Measurements from ENCODE around the gene RHOT2. TPM values are rescaled to one million over a fixed set of nuclear protein-coding genes. Genes with fewer than 3 reads are reported as not detected.

The RHOT2 gene
- total and polyA plus RNA-seq, 2 donors: 39.3 to 252 TPM

DNA sequence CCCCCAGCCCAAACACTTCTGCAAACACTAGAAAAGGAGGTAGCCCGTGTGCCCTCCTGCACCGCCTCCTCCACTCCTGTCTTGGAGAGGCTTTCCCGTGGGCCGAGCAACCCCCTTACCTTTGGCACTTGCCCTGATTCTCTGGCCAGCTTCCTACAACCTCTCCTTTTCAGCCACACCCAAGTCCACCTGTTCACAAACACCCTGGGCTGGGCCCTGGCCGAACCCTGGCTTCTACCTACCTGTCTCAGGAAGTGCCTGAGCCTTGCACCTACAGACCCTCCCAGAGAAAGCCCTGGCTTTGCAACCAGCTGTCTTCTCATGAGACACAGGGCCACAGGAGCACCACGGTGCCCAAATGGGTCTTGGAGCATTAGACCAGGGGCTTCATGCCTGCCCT lies 51.0 kb downstream of the RHOT2 start:
- no peak for DNase-seq (ENCODE audit: low read depth in 6 of 9, low spot score in 9 of 9)
- peaks cover 56 to 80% of the 10 kb centered on the region in 2 donors for H3K4me1 ChIP-seq (ENCODE audit: control insufficient read depth in 2 of 2, insufficient read depth in 2 of 2, low read length in 2 of 2)
- WGBS: 92% methylated on average over 6 of the region's 6 CpGs

DNA sequence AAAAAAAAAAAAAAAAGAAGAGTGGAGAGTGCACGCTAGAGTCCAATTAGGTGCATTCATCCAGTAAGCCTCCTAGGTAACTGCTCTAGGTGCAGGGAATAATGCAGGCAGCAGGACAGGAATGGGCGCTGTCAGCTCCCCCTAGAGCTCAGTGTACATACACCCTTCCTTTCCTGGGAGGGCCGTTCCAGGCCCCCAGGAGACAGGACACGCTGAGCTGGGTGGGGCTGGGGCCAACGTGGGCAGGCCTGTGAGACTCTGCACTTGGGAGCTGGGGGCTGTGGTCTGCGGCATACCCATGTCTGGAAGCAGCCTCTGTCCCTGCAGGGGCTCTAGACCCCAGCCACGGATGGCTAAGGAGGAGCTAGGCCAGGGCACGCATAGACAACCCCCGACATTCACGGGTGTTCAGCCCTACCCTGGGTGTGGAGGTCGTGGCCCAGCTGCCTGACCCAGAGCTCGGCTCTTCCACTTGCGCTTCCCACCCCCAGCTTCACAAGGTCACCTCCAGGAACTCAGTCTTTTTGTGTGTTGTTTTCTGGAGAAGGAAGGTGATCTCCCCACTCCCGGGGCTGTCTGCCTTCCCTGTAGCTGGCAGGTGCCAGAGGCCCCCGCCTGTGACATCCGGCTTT lies 52.0 kb downstream of the RHOT2 start:
- H3K4me1 ChIP-seq (ENCODE audit: control insufficient read depth in 2 of 2, insufficient read depth in 2 of 2, low read length in 2 of 2): peaks cover 56 to 82% of the 10 kb centered on the region in 2 donors
- WGBS: 4% methylated on average over 16 of the region's 16 CpGs
- DNase-seq (ENCODE audit: low read depth in 6 of 9, low spot score in 9 of 9): peak in 2 of 9 donors; percentile 67 to 85
- H3K9me3 ChIP-seq (ENCODE audit: control insufficient read depth in 2 of 2, insufficient read depth in 1 of 2, low read length in 1 of 2): peaks cover 0 to 22% of the 10 kb centered on the region in 2 donors
- peak overlapping the region; percentile 97 to 99 for H3K27ac ChIP-seq (ENCODE audit: low read depth in 1 of 2, low read length in 1 of 2)
- H3K36me3 ChIP-seq (ENCODE audit: control insufficient read depth in 2 of 2, insufficient read depth in 2 of 2, low read length in 1 of 2): peaks cover 0 to 3% of the 10 kb centered on the region in 2 donors
- peaks cover 0 to 35% of the 10 kb centered on the region in 2 donors for H3K27me3 ChIP-seq (ENCODE audit: control insufficient read depth in 2 of 2, insufficient read depth in 1 of 2, low read length in 1 of 2)
- peak overlapping the region; percentile 71 to 93 for H3K4me3 ChIP-seq (ENCODE audit: low read length in 2 of 2)

More for the DNA sequence above, 51.0 kb downstream of the RHOT2 start:
- Histone ChIP-seq H3K36me3 (ENCODE audit: control insufficient read depth in 2 of 2, insufficient read depth in 2 of 2, low read length in 1 of 2) (no peaks in the 10 kb centered on the region), H3K9me3 (ENCODE audit: control insufficient read depth in 2 of 2, insufficient read depth in 1 of 2, low read length in 1 of 2) (peaks cover 0 to 12% of the 10 kb centered on the region in 2 donors), H3K27me3 (ENCODE audit: control insufficient read depth in 2 of 2, insufficient read depth in 1 of 2, low read length in 1 of 2) (peaks cover 2 to 41% of the 10 kb centered on the region in 2 donors), H3K4me3 (ENCODE audit: low read length in 2 of 2) (peak overlapping the region; percentile 23 to 93), H3K27ac (ENCODE audit: low read depth in 1 of 2, low read length in 1 of 2) (peak overlapping the region; percentile 77 to 99)

DNA sequence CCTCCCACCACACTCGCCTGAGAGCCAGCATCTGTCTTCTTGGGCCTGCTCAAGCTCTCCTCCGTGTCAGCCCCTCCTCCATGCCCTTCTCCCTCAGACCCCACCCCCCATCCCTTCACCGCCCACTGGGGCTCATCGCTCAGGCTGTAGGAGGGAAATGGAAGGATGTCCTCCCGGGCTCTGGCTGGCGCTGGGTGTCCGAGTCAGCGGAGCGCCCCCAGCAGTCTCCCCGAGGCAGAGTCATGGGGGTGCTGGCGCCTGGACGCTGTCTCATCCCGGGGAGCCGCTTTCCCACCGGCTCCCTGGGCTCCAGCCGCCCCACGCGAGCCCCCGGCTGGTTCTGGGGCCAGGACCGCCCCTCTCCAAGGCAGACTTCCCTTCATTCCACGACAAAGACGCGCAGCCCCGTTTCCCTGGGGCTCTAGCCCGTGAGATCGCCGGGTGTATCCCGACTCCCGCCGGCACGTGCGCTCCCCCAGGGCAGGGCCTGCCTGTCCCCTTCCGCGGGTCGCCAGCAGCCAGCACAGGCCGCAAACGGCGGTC lies 52.6 kb downstream of the RHOT2 start:
- WGBS: under 1% methylated on average over 38 of the region's 38 CpGs
- Histone ChIP-seq H3K9me3 (ENCODE audit: control insufficient read depth in 2 of 2, insufficient read depth in 1 of 2, low read length in 1 of 2) (peaks cover 0 to 24% of the 10 kb centered on the region in 2 donors), H3K36me3 (ENCODE audit: control insufficient read depth in 2 of 2, insufficient read depth in 2 of 2, low read length in 1 of 2) (peaks cover 0 to 3% of the 10 kb centered on the region in 2 donors), H3K27ac (ENCODE audit: low read depth in 1 of 2, low read length in 1 of 2) (peak overlapping the region; percentile 97 to 99), H3K4me3 (ENCODE audit: low read length in 2 of 2) (peak overlapping the region; percentile 71 to 93), H3K4me1 (ENCODE audit: control insufficient read depth in 2 of 2, insufficient read depth in 2 of 2, low read length in 2 of 2) (peaks cover 60 to 88% of the 10 kb centered on the region in 2 donors), H3K27me3 (ENCODE audit: control insufficient read depth in 2 of 2, insufficient read depth in 1 of 2, low read length in 1 of 2) (peaks cover 0 to 33% of the 10 kb centered on the region in 2 donors)
- peak in 5 of 9 donors; percentile 67 to 93 (median 84) for DNase-seq (ENCODE audit: low read depth in 6 of 9, low spot score in 9 of 9)

DNA sequence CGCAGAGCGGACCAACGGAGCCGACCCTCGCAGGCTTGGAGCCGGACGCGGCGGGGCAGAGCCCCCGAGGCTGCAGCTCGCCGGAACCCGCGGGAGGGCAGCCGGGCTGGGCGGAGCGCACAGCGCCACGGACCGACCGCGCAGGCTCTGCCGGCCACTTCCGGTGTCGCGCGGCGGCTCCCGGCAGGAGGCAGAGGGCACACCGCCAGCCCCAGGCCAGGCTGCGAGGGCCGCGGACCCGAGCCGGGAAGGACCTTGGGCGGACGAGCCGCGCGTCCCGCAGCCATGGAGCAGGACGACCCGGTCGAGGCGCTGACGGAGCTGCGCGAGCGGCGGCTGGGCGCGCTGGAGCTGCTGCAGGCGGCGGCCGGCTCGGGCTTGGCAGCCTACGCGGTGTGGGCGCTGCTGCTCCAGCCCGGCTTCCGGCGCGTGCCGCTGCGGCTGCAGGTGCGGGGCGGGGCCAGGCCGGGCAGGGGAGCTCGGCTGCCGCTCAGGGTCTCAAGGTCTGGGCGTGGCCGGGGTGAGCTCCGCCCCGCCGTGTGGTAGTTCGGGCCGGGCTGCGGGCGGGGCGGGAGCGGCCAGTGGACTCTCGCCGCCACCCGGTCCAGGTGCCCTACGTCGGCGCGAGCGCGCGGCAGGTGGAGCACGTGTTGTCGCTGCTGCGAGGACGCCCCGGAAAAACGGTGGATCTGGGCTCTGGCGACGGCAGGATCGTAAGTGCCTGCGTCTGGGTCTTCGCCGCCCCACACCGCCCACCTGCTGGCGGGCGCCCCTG lies 53.2 kb downstream of the RHOT2 start, which contains the start of gene ANTKMT:
TSS of gene ANTKMT (plus strand) at position 157 of the 775 bp plus-strand sequence. CDS start at position 286, 129 bp downstream.
- DNase-seq (ENCODE audit: low read depth in 6 of 9, low spot score in 9 of 9): peak in 7 of 9 donors; percentile 61 to 95 (median 89)
- under 1% methylated on average over 106 of the region's 106 CpGs for WGBS

DNA sequence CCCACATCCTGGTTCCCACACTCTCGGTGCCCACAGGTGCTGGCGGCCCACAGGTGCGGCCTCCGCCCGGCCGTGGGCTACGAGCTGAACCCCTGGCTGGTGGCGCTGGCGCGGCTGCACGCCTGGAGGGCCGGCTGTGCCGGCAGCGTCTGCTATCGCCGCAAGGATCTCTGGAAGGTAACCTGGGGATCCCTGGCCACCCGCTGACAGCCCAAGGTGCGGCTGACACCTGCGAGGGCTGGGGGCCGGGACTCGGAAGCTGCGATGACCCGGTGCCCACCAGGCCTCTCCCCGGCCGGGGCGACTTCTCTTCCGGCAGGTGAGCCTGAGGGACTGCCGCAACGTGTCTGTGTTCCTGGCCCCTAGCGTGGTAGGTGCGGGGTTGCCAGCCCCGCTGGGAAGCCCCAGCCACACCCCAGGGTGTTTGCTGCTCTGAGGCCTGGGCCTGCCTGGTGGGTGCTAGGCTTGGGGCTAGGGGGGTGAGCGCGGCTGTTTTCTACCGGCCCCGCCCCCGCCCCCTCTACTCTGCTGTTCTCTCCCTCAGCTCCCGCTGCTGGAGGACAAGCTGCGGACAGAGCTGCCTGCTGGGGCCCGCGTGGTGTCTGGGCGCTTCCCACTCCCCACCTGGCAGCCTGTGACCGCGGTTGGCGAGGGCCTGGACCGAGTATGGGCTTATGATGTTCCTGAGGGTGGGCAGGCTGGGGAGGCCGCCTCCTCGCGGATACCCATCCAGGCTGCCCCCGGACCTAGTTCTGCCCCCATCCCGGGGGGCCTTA lies 54.0 kb downstream of the RHOT2 start:
- 19% methylated on average over 51 of the region's 51 CpGs for WGBS
- Histone ChIP-seq H3K36me3 (ENCODE audit: control insufficient read depth in 2 of 2, insufficient read depth in 2 of 2, low read length in 1 of 2) (peaks cover 0 to 3% of the 10 kb centered on the region in 2 donors), H3K4me3 (ENCODE audit: low read length in 2 of 2) (peak overlapping the region; percentile 51 to 71), H3K9me3 (ENCODE audit: control insufficient read depth in 2 of 2, insufficient read depth in 1 of 2, low read length in 1 of 2) (peaks cover 0 to 24% of the 10 kb centered on the region in 2 donors), H3K4me1 (ENCODE audit: control insufficient read depth in 2 of 2, insufficient read depth in 2 of 2, low read length in 2 of 2) (peaks cover 63 to 88% of the 10 kb centered on the region in 2 donors), H3K27me3 (ENCODE audit: control insufficient read depth in 2 of 2, insufficient read depth in 1 of 2, low read length in 1 of 2) (peaks cover 0 to 32% of the 10 kb centered on the region in 2 donors), H3K27ac (ENCODE audit: low read depth in 1 of 2, low read length in 1 of 2) (peak overlapping the region; percentile 90 to 97)
- DNase-seq (ENCODE audit: low read depth in 6 of 9, low spot score in 9 of 9): no peak

More for the DNA sequence above, 53.2 kb downstream of the RHOT2 start, which contains the start of gene ANTKMT:
- Histone ChIP-seq H3K9me3 (ENCODE audit: control insufficient read depth in 2 of 2, insufficient read depth in 1 of 2, low read length in 1 of 2) (peaks cover 0 to 24% of the 10 kb centered on the region in 2 donors), H3K36me3 (ENCODE audit: control insufficient read depth in 2 of 2, insufficient read depth in 2 of 2, low read length in 1 of 2) (peaks cover 0 to 3% of the 10 kb centered on the region in 2 donors), H3K4me3 (ENCODE audit: low read length in 2 of 2) (peak within 1 kb of the TSS; percentile 71 to 93), H3K4me1 (ENCODE audit: control insufficient read depth in 2 of 2, insufficient read depth in 2 of 2, low read length in 2 of 2) (peaks cover 62 to 90% of the 10 kb centered on the region in 2 donors), H3K27ac (ENCODE audit: low read depth in 1 of 2, low read length in 1 of 2) (peak within 1 kb of the TSS; percentile 97 to 99), H3K27me3 (ENCODE audit: control insufficient read depth in 2 of 2, insufficient read depth in 1 of 2, low read length in 1 of 2) (peaks cover 0 to 34% of the 10 kb centered on the region in 2 donors)

DNA sequence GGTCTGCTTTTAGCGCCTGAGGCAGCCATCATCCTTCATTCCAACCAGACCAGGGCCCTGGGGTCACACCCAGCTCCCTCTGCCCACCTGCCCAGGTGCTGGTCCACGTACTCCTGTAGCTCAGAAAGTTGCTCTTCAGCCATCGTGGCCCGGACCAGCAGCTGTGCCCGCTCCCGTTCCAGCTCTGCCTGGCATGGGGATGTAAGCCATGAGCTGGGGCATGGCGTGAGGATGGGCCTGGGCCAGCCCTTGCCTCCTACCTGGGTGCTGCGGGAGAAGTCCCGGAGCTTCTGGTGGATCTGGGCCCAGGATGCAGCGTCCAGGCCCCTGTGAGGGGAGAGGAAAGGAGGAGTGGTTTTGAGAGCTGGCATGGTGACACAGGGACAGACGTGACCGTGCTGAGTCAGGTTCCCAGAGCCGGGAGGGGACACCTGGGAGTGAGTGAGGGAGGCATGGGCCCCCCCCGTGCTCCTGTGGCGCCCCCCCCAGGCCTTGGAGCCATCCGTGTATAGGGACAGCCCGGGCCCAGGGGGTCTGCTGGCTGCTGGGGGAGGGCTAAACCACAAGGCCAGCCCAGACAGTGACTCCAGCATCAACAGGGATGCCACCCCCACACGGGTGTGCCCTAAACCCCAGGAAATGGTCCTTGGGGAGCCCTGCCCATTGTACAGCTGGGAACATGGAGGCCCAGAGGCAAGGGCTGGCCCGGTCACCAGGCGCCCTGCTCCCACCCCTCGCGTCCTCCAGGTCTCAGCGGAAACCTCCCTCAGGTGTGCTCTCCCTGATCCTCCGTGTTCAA lies 55.1 kb downstream of the RHOT2 start:
- H3K27ac ChIP-seq (ENCODE audit: low read depth in 1 of 2, low read length in 1 of 2): peak overlapping the region in 1 of 2 donors; percentile 17
- peaks cover 69 to 89% of the 10 kb centered on the region in 2 donors for H3K4me1 ChIP-seq (ENCODE audit: control insufficient read depth in 2 of 2, insufficient read depth in 2 of 2, low read length in 2 of 2)
- peaks cover 0 to 24% of the 10 kb centered on the region in 2 donors for H3K9me3 ChIP-seq (ENCODE audit: control insufficient read depth in 2 of 2, insufficient read depth in 1 of 2, low read length in 1 of 2)
- WGBS: 91% methylated on average over 24 of the region's 24 CpGs
- peak overlapping the region in 1 of 2 donors; percentile 71 for H3K4me3 ChIP-seq (ENCODE audit: low read length in 2 of 2)
- peaks cover 0 to 3% of the 10 kb centered on the region in 2 donors for H3K36me3 ChIP-seq (ENCODE audit: control insufficient read depth in 2 of 2, insufficient read depth in 2 of 2, low read length in 1 of 2)
- no peak for DNase-seq (ENCODE audit: low read depth in 6 of 9, low spot score in 9 of 9)
- H3K27me3 ChIP-seq (ENCODE audit: control insufficient read depth in 2 of 2, insufficient read depth in 1 of 2, low read length in 1 of 2): peaks cover 0 to 31% of the 10 kb centered on the region in 2 donors

DNA sequence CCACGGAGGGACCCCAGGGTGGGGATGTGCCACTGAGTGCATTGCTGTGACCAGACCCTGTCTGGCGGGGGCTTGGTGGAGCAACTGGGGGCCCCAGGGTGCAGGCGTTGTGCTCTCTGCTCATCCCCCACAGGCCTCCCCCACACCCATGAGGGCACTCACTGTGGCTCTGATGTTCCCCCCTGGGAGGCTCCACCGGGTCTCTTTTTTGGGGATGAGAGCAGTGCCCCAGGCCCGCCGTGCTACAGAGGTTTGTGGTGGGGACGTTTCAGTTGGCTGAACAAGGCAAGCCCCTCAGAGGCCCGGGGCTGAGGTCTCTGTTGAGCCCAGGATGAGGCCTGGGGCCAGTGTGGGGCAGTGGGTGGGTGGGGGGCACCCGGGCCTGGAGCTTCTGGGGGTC lies 55.8 kb downstream of the RHOT2 start:
- H3K9me3 ChIP-seq (ENCODE audit: control insufficient read depth in 2 of 2, insufficient read depth in 1 of 2, low read length in 1 of 2): peaks cover 0 to 24% of the 10 kb centered on the region in 2 donors
- peaks cover 62 to 86% of the 10 kb centered on the region in 2 donors for H3K4me1 ChIP-seq (ENCODE audit: control insufficient read depth in 2 of 2, insufficient read depth in 2 of 2, low read length in 2 of 2)
- 95% methylated on average over 9 of the region's 9 CpGs for WGBS
- no peak overlapping the region for H3K4me3 ChIP-seq (ENCODE audit: low read length in 2 of 2)
- peaks cover 0 to 3% of the 10 kb centered on the region in 2 donors for H3K36me3 ChIP-seq (ENCODE audit: control insufficient read depth in 2 of 2, insufficient read depth in 2 of 2, low read length in 1 of 2)
- H3K27me3 ChIP-seq (ENCODE audit: control insufficient read depth in 2 of 2, insufficient read depth in 1 of 2, low read length in 1 of 2): peaks cover 4 to 36% of the 10 kb centered on the region in 2 donors
- H3K27ac ChIP-seq (ENCODE audit: low read depth in 1 of 2, low read length in 1 of 2): peak overlapping the region in 1 of 2 donors; percentile 76
- no peak for DNase-seq (ENCODE audit: low read depth in 6 of 9, low spot score in 9 of 9)
